HFFc6 (cell line): ENCODE data around the gene CCSER1. TPM values are rescaled to one million over a fixed set of nuclear protein-coding genes. Genes with fewer than 3 reads are reported as not detected.
"Not testable (repeated sequence)": the region's sequence is repeated elsewhere in the genome, so short reads cannot be mapped to it uniquely, and the experiment has no call there.

Experiments
- DNase-seq: peaks from one replicate; pipeline ENCODE4 v3.0.0-alpha.2; 2018
- H3K27ac Mint-ChIP-seq: 2 replicates; pipeline ENCODE4 v1.8.0; 2020; ENCODE audit warnings: mild to moderate bottlenecking, mixed read lengths
- H3K27me3 Mint-ChIP-seq: 2 replicates; pipeline ENCODE4 v1.8.0; 2021; ENCODE audit warnings: mild to moderate bottlenecking, moderate library complexity, mixed read lengths; ENCODE audit not compliant: insufficient read depth
- H3K36me3 Mint-ChIP-seq: 2 replicates; pipeline ENCODE4 v1.8.0; 2021; ENCODE audit warnings: low read depth, mixed read lengths
- H3K4me1 Mint-ChIP-seq: 2 replicates; pipeline ENCODE4 v1.8.0; 2020; ENCODE audit warnings: low read depth, mixed read lengths
- H3K4me3 Mint-ChIP-seq: 2 replicates; pipeline ENCODE4 v1.8.0; 2020; ENCODE audit warnings: mild to moderate bottlenecking, moderate library complexity, mixed read lengths
- H3K9me3 Mint-ChIP-seq: 2 replicates; pipeline ENCODE4 v1.8.0; 2020; ENCODE audit warnings: mild to moderate bottlenecking, mixed read lengths
- total RNA-seq, 6 experiments: library from RNA; stranded (reverse); fragmentation: NEBNext Ultra II Directional; extraction: Animal tissue kit (Norgen Biotek cat#: 25700); gene quantifications; 2 replicates in 1 of 6; 3 replicates in 5 of 6; pipeline ENCODE4 v1.2.3, GENCODE V29; 2021
- TF ChIP-seq, protein P1 (sequence below): fragments of 200-600 bp; sonication (generic); IDR thresholded peaks from 2 replicates; pipeline ENCODE4 v1.5.0; 2021; ENCODE audit warnings: antibody characterized with exemption, mild to moderate bottlenecking

CCSER1 gene
- total RNA-seq, 6 experiments from 2014 or later = not detected

DNA sequence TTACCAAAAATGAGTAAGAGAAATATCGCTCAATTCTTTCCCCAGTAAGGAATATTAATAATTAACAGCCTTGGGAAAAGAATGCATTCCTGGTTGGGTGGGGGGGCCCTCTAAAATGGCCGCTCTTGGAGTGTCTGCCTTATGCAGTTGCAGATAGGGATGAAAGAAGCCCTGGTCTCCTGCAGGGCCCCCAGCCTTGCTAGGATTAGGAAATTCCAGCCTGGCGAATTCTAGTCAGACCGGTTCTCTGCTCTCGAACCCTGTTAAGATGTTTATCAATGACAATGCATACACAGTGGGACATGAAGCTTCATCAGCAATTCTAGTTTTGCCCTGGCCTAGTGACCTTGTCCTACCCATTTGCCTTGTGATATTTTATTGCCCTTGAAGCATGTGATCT, 1128.8 kb downstream of the CCSER1 start:
- Mint-ChIP-seq H3K4me1 (no peaks in the 10 kb centered on the region), H3K27ac (no peak overlapping the region), H3K4me3 (no peak overlapping the region), H3K9me3 (peaks cover 5% of the 10 kb centered on the region), H3K36me3 (no peaks in the 10 kb centered on the region), H3K27me3 (no peaks in the 10 kb centered on the region; the same call in 1 of the 2 replicates)
- TF ChIP-seq, protein P1, sequence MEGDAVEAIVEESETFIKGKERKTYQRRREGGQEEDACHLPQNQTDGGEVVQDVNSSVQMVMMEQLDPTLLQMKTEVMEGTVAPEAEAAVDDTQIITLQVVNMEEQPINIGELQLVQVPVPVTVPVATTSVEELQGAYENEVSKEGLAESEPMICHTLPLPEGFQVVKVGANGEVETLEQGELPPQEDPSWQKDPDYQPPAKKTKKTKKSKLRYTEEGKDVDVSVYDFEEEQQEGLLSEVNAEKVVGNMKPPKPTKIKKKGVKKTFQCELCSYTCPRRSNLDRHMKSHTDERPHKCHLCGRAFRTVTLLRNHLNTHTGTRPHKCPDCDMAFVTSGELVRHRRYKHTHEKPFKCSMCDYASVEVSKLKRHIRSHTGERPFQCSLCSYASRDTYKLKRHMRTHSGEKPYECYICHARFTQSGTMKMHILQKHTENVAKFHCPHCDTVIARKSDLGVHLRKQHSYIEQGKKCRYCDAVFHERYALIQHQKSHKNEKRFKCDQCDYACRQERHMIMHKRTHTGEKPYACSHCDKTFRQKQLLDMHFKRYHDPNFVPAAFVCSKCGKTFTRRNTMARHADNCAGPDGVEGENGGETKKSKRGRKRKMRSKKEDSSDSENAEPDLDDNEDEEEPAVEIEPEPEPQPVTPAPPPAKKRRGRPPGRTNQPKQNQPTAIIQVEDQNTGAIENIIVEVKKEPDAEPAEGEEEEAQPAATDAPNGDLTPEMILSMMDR = no peak
- DNase-seq = no peak

DNA sequence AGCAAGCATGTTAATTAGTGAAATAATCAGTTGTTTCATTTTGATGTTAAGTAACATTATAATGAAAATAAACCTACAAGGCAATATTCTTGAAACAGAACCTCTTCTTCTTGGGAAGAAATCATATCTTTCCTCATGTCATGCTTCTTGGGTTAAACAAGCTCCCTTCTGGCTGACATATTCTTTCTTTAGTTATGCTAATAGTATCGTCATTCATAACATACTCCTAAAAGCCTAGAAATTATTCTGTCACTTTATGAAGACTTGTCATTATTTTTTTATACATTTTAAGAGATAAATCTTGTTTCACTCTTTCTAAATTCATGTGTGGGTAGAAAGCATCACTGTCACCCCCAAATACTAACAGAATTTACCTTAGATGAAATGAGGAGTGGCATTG, 1129.6 kb downstream of the CCSER1 start:
- Mint-ChIP-seq H3K27me3 (no peaks in the 10 kb centered on the region; the same call in 1 of the 2 replicates), H3K36me3 (no peaks in the 10 kb centered on the region), H3K9me3 (peaks cover 10% of the 10 kb centered on the region), H3K4me1 (no peaks in the 10 kb centered on the region), H3K27ac (no peak overlapping the region), H3K4me3 (no peak overlapping the region)
- DNase-seq = no peak
- TF ChIP-seq, protein P1 = no peak

DNA sequence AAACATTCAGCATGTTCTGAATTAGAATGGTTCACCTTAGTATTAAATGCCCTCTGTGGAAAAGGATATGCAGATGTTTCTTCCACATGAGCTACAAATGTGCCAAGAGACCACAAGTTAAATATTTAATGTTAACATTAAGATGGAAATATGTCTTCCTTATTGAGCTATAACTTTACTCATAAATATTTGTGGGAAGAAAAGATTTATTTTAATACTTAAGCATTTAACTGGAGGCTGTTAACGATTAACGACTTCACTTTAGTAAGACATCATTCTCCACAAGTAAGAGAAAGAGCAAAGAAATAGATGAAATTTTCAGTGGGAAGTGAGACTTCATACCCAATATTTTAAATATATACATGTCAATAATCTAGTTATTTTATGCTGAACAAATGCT, 1130.5 kb downstream of the CCSER1 start:
- no peaks in the 10 kb centered on the region for H3K4me1 Mint-ChIP-seq
- H3K27ac Mint-ChIP-seq = no peak overlapping the region
- TF ChIP-seq, protein P1 = no peak
- H3K27me3 Mint-ChIP-seq = no peaks in the 10 kb centered on the region; the same call in 1 of the 2 replicates
- no peak overlapping the region for H3K4me3 Mint-ChIP-seq
- H3K9me3 Mint-ChIP-seq = peaks cover 12% of the 10 kb centered on the region
- no peaks in the 10 kb centered on the region for H3K36me3 Mint-ChIP-seq
- no peak for DNase-seq

DNA sequence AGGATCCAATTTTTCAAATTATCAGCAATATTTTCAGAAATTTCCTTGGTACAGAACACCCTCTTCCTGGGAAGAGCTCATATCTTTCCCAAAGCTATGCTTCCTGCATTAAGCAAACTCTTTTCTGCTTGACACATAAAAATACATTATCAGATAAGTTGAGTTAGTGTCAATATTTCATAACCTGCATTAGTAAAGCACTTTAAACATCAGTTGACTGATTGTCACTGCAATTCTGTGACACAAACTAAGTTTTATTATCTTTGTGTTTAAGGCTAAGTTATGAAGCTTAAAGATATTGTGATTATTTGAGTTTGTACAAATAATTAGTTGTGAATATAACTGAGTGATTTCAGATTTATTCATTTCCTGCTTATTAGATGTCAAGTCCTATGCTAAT, 1131.1 kb downstream of the CCSER1 start:
- H3K4me3 Mint-ChIP-seq = no peak overlapping the region
- H3K27ac Mint-ChIP-seq = no peak overlapping the region
- DNase-seq = no peak
- peaks cover 14% of the 10 kb centered on the region for H3K9me3 Mint-ChIP-seq
- H3K27me3 Mint-ChIP-seq = no peaks in the 10 kb centered on the region; the same call in 1 of the 2 replicates
- no peaks in the 10 kb centered on the region for H3K36me3 Mint-ChIP-seq
- no peaks in the 10 kb centered on the region for H3K4me1 Mint-ChIP-seq
- TF ChIP-seq, protein P1 = no peak

- TF ChIP-seq, protein P1 = no peak
- no peaks in the 10 kb centered on the region for H3K27me3 Mint-ChIP-seq
- no peak overlapping the region for H3K4me3 Mint-ChIP-seq
- no peaks in the 10 kb centered on the region for H3K36me3 Mint-ChIP-seq
- peaks cover 39% of the 10 kb centered on the region; the same call in 1 of the 2 replicates for H3K9me3 Mint-ChIP-seq
- no peak overlapping the region for H3K27ac Mint-ChIP-seq
- DNase-seq = no peak
- no peaks in the 10 kb centered on the region for H3K4me1 Mint-ChIP-seq
Measured at GRCh38 chr4:91267543-91267942, 1140.3 kb downstream of the CCSER1 start.

DNA sequence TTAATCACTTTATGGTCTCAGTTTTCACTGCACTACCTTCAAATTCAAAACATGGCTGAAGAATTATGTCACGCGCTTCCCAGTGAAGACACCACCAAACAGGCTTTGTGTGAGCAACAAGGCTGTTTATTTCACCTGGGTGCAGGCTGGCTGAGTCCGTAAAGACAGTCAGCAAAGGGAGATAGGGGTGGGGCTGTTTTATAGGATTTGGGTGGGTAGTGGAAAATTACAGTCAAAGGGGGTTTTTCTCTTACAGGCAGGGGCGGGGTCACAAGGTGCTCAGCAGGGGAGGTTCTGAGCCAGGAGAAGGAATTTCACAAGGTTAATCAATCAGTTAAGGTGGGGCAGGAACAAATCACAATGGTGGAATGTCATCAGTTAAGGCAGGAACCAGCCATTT, 1141.3 kb downstream of the CCSER1 start:
- H3K4me1 Mint-ChIP-seq, H3K27me3 Mint-ChIP-seq, DNase-seq, H3K27ac Mint-ChIP-seq, H3K4me3 Mint-ChIP-seq, H3K36me3 Mint-ChIP-seq: not testable (repeated sequence)
- peaks cover 43% of the 10 kb centered on the region for H3K9me3 Mint-ChIP-seq
